ENCODE measurements around the gene AP1AR. TPM values are rescaled to one million over a fixed set of nuclear protein-coding genes. Genes with fewer than 3 reads are reported as not detected.
A peak's percentile ranks its signal among the peaks of the same experiment; 100 is the strongest.

The AP1AR gene
- 21.1 and 34.6 TPM in 2 replicates for polyA plus RNA-seq (2011; rRNA removed)
- 6.8 and 10.1 TPM in 2 replicates for polyA plus RNA-seq (2012; cell fraction: cytosol; rRNA removed)
- polyA plus RNA-seq (2012; cell fraction: nucleus; rRNA removed), result 6.6 and 8.3 TPM in 2 replicates
- 14.3 to 16.5 TPM (median 16.0 TPM) in 3 replicates for polyA plus RNA-seq (2017; fragmentation: RNase III; extraction: RNeasy Plus Mini Kit Qiagen cat#74134 plus additional on column Dnase treatment)
- polyA minus RNA-seq (2011; rRNA and poly(A)+ RNA removed), result 2.6 and 4.4 TPM in 2 replicates

DNA sequence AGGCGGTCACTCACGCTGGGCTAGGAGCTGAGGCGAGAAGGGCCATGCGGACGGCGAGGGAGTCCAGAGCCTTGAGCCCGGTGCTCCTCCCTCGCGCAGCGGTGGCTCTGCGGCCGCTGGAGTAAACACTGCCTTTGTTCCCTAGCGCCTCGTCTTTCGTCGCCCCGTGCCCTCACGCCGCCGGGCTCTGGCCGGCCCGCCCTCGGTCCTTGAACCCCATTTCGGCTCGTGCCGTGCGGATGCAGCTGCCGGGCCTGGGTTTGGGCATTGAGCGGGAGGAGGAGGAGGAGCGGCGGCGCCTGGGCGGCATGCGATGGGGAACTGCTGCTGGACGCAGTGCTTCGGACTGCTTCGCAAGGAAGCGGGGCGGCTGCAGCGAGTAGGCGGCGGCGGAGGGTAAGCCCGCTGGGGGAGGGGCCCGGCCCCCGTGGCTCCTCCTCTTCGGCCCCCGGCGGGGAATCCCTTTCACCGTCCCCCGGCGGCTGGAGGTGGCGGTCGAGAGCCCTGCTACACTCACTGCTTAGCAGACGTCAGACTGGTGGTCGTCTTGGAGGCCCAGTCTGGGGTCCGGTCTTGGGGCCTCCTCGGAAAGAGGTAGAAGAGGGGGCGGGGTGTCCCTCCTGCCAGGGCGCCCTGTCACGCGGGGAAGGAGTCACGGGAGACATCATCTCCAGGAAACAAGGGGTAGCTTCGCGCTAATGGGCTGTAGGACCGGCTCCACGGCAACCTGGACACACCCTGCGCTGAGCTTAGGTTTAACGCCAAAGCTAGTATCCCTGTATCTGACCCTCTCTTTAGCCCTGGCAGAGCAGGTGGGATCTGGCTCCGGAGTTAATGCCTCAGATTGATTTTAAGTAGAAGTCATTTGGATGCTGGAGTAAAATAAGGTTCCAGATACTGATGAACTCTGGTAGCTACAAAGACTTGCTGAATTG is at the start of gene AP1AR:
TSS of gene AP1AR (plus strand) at position 9 of the 935 bp plus-strand sequence. CDS start at position 314, 305 bp downstream.
- FAIRE-seq (no peak), DNase-seq (ENCODE audit: low read depth in 1 of 2, low spot score in 1 of 2) (peak; percentile 66), ATAC-seq (peak; percentile 83 to 88)
- peak within 1 kb of the TSS; percentile 96 for H3K4me2 ChIP-seq
- WGBS (ENCODE audit: missing lambda C conversion rate), result 4% methylated on average over 14 of the region's 70 CpGs
- peak within 1 kb of the TSS; percentile 95 for H3K4me3 ChIP-seq
- POLR2A ChIA-PET, result interaction anchor here (1.3 to 1.8 kb wide), 2 partner anchors 119 to 133 kb away, joined by 4 to 7 read pairs; no protein-coding TSS in a partner anchor
- no peaks in the 10 kb centered on the region for H3K9me3 ChIP-seq
- peak within 1 kb of the TSS; percentile 94 to 96 for H3K27ac ChIP-seq
- peaks cover 28% of the 10 kb centered on the region; the same call in 2 of the 3 replicates for H3K4me1 ChIP-seq
- CTCF ChIA-PET, result interaction anchor here (0.6 to 11.5 kb wide), 4 partner anchors 15 to 131 kb away, joined by 3 to 128 read pairs (median 3); no protein-coding TSS in a partner anchor
- no peak for TF ChIP-seq NPAS2 (CRISPR knock-in tag; IDR thresholded peaks at IDR 0.05; ENCODE audit: borderline replicate concordance)
- TF ChIP-seq TFCP2L1 (CRISPR knock-in tag; IDR thresholded peaks at IDR 0.05), result 0 out of 2 replicates have a peak, but pooled peaks have one; percentile 52
- peak in 1 of 2 experiments; percentile 79; a peak in 3 of 5 replicates for TF ChIP-seq JUN (IDR thresholded peaks at IDR 0.05)
- no peak for TF ChIP-seq GATA3 (IDR thresholded peaks at IDR 0.05; ENCODE audit: borderline replicate concordance)
- TF ChIP-seq KDM5A (IDR thresholded peaks at IDR 0.05), result no peak
- TF ChIP-seq RNF2 (IDR thresholded peaks at IDR 0.05; ENCODE audit: borderline replicate concordance, low read depth), result no peak
- TF ChIP-seq, protein P1, sequence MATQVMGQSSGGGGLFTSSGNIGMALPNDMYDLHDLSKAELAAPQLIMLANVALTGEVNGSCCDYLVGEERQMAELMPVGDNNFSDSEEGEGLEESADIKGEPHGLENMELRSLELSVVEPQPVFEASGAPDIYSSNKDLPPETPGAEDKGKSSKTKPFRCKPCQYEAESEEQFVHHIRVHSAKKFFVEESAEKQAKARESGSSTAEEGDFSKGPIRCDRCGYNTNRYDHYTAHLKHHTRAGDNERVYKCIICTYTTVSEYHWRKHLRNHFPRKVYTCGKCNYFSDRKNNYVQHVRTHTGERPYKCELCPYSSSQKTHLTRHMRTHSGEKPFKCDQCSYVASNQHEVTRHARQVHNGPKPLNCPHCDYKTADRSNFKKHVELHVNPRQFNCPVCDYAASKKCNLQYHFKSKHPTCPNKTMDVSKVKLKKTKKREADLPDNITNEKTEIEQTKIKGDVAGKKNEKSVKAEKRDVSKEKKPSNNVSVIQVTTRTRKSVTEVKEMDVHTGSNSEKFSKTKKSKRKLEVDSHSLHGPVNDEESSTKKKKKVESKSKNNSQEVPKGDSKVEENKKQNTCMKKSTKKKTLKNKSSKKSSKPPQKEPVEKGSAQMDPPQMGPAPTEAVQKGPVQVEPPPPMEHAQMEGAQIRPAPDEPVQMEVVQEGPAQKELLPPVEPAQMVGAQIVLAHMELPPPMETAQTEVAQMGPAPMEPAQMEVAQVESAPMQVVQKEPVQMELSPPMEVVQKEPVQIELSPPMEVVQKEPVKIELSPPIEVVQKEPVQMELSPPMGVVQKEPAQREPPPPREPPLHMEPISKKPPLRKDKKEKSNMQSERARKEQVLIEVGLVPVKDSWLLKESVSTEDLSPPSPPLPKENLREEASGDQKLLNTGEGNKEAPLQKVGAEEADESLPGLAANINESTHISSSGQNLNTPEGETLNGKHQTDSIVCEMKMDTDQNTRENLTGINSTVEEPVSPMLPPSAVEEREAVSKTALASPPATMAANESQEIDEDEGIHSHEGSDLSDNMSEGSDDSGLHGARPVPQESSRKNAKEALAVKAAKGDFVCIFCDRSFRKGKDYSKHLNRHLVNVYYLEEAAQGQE (IDR thresholded peaks at IDR 0.05), result no peak
- no peak for TF ChIP-seq EHMT2 (IDR thresholded peaks at IDR 0.05; ENCODE audit: low read depth)
- TF ChIP-seq RAD21 (conservative IDR thresholded peaks at IDR 0.05 in 1 of 2, IDR thresholded peaks at IDR 0.05 in 1 of 2), result no peak
- no peak for TF ChIP-seq EHF (CRISPR knock-in tag; IDR thresholded peaks at IDR 0.05)
- TF ChIP-seq FOSB (CRISPR knock-in tag; IDR thresholded peaks at IDR 0.05), result no peak
- TF ChIP-seq RFX5 (IDR thresholded peaks at IDR 0.05), result no peak
- no peak for TF ChIP-seq TP53 (CRISPR knock-in tag; IDR thresholded peaks at IDR 0.05)
- no peak for TF ChIP-seq CHD2 (IDR thresholded peaks at IDR 0.05; ENCODE audit: low read length, partially characterized antibody)
- TF ChIP-seq HOXB13 (CRISPR knock-in tag; IDR thresholded peaks at IDR 0.05; ENCODE audit: low read depth), result no peak
- TF ChIP-seq JUNB (IDR thresholded peaks at IDR 0.05), result no peak
- TF ChIP-seq ZSCAN20 (CRISPR knock-in tag; IDR thresholded peaks at IDR 0.05), result no peak
- no peak; the same call in 2 of the 3 replicates for TF ChIP-seq CTCF (IDR thresholded peaks at IDR 0.05)
- no peak for TF ChIP-seq CBX2 (IDR thresholded peaks at IDR 0.05; ENCODE audit: borderline replicate concordance, low read depth)
- no peak for TF ChIP-seq HEYL (CRISPR knock-in tag; IDR thresholded peaks at IDR 0.05)
- TF ChIP-seq RCOR1 (IDR thresholded peaks at IDR 0.05; ENCODE audit: low read depth, low read length), result no peak
- no peak for TF ChIP-seq BCL3 (IDR thresholded peaks at IDR 0.05)
- TF ChIP-seq PHF8 (IDR thresholded peaks at IDR 0.05; ENCODE audit: borderline replicate concordance, low read depth), result peak; percentile 87; the same call in 1 of the 2 replicates
- TF ChIP-seq MAFK (IDR thresholded peaks at IDR 0.05; ENCODE audit: partially characterized antibody), result no peak
- no peak for TF ChIP-seq EP300 (IDR thresholded peaks at IDR 0.05)
- no peak for TF ChIP-seq HOXB5 (CRISPR knock-in tag; IDR thresholded peaks at IDR 0.05)
- TF ChIP-seq POLR2A (IDR thresholded peaks at IDR 0.05; ENCODE audit: low read length), result peak; percentile 83
- no peak for TF ChIP-seq FOSL2 (IDR thresholded peaks at IDR 0.05)
- no peak for TF ChIP-seq FOSL2 (CRISPR knock-in tag; IDR thresholded peaks at IDR 0.05)
- no peak for TF ChIP-seq MAZ (IDR thresholded peaks at IDR 0.05; ENCODE audit: borderline replicate concordance, low read depth, low read length)
- TF ChIP-seq, protein P2, sequence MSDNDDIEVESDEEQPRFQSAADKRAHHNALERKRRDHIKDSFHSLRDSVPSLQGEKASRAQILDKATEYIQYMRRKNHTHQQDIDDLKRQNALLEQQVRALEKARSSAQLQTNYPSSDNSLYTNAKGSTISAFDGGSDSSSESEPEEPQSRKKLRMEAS (IDR thresholded peaks at IDR 0.05), result peak; percentile 25
- TF ChIP-seq FOXS1 (CRISPR knock-in tag; IDR thresholded peaks at IDR 0.05), result no peak
- no peak for TF ChIP-seq SMC3 (IDR thresholded peaks at IDR 0.05)
- TF ChIP-seq ZFP36 (IDR thresholded peaks at IDR 0.05; ENCODE audit: borderline replicate concordance, partially characterized antibody), result no peak
